Tibial nerve (tissue), 3 donors: ENCODE measurements around the gene SMIM24.

Experiments used
- CTCF ChIP-seq, 5 experiments: fragments of 200-600 bp in 3 of 5; fragments of 450-650 bp in 2 of 5; sonication (generic) in 3 of 5; IDR thresholded peaks; one replicate each; pipeline ENCODE4 v1.5.1; 2016 to 2019; ENCODE audit warnings: antibody characterized with exemption in 5 of 5, mild to moderate bottlenecking in 3 of 5, moderate library complexity in 2 of 5
- POLR2A ChIP-seq, 2 donors: fragments of 450-650 bp; IDR thresholded peaks; one replicate each; pipeline ENCODE4 v1.6.1; 2017; ENCODE audit warnings: antibody characterized with exemption in 2 of 2, mild to moderate bottlenecking in 2 of 2, moderate library complexity in 2 of 2

DNA sequence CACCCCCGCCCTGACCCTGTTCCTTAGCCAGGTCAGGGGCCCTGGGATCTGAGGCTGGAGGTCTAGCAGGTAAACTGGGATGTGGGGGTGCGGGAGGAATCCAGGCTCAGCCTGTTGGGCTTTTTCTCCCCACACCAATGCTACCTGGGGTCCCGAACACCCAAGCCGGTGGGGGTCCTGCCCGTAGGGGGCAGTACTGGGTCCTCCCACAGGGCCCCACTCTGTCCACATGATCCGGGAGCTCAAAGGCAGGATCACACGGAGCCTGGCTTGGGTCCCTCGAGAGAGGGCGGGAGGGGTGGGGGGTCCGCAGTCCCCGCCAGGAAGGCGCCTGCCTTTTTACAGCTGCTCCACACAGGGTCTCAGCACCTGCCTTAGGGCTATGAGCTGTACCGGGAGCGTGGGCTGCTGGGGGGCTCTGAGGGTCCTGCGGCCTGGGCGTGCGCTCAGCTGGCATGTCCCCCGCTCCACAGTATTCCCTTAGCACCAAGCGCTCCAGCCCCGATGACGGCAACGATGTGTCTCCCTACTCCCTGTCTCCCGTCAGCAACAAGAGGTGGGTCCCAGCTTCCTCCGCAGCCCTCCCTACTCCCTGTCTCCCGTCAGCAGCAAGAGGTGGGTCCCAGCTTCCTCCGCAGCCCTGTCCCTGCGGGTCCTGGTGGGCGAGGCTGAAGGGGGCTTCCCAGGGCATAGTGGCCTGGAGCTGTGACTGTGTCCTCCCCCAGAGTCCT, 46.3 kb upstream of the SMIM24 start:
- TF ChIP-seq CTCF (IDR thresholded peaks at IDR 0.05) (no peak), POLR2A (IDR thresholded peaks at IDR 0.05) (no peak)
